HG03060 (cell line): ENCODE data around the gene NDUFAF5.
A peak's percentile ranks its signal among the peaks of the same experiment; 100 is the strongest.

ENCODE experiments used
- ATAC-seq: cut with Tn5 transposase; IDR thresholded peaks from one replicate; pipeline ENCODE4 v1.9.1; 2021; ENCODE audit warnings: low read depth, moderate number of reproducible peaks; ENCODE audit not compliant: unreplicated experiment

Gene NDUFAF5

DNA sequence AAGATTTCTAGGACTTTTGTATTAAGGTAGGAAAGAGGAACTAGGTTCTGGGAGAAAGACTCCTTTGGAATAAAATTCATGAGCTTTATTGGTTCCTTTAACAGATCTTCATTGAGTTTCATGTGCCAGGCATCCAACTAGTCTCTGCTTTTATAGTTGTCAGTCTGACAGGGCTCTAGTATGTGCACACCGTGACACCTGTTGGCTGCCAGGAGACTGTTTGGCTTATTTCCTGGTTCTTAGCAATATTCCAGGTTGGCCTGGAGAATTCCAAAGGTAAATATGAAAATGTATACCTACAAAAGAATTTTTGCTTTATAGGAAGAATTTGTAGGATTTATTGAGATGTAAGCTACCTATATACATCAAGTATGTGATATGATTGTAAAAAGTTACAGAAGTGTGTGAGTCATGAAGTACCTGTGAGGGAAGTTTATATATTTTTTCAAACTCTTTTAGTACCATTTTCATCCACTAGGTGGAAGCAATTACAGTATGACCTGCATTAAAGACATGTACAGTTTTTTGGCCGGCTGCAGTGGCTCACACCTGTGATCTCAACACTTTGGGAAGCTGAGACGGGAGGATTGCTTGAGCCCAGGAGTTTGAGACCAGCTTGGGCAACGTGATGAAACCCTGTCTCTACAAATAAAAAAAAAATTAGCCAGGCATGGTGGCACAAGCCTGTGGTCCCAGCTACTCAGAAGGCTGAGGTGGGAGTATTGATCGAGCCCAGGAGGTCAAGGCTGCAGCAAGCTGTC lies 35.2 kb downstream of the NDUFAF5 start:
- peak; percentile 70 for ATAC-seq

- no peak for ATAC-seq
Observed at GRCh38 chr20:13821876-13822275, 37.0 kb downstream of the NDUFAF5 start.

- no peak for ATAC-seq
Observed at GRCh38 chr20:13822459-13822858, 37.6 kb downstream of the NDUFAF5 start.

DNA sequence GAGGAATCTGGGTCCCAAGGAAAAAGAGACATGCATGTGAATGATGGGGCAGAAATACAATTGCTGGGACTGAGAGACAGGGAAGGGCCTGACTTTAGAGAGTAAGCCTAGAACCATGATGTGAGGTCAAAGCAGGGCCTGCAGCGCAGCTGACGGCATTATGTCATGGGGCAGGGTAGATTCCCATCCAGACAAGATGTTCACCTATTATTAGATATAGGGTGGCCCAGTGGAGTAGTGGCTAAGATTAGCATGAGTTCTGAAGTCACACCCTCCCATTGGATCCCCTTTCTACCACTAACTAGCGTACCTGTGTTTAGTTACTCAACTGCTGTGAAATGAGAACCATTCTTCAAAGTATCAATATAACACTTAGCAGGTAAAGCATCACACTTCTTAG lies 39.6 kb downstream of the NDUFAF5 start:
- no peak for ATAC-seq

DNA sequence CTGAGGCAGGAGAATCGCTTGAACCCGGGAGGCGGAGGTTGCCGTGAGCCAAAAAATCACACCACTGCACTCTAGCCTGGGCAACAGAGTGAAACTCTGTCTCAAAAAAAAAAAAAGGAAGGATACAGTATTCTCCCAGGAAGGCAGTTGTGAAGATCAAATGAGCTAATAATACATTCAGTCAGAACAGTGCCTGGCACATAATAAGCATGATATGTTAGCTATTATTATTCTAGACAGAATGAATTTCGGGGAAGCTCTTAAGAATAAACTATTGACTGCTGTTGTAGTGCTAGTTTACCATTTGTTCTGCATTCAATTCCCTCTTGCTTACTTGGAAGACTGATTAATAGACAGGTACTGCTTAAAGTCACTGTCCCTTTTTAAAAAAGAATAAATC lies 40.6 kb downstream of the NDUFAF5 start:
- ATAC-seq = no peak

- no peak for ATAC-seq
Observed at GRCh38 chr20:13831476-13831875, 46.6 kb downstream of the NDUFAF5 start.

GRCh38 chr20:13838664-13839063 lies 53.8 kb downstream of the NDUFAF5 start:
- no peak for ATAC-seq

DNA sequence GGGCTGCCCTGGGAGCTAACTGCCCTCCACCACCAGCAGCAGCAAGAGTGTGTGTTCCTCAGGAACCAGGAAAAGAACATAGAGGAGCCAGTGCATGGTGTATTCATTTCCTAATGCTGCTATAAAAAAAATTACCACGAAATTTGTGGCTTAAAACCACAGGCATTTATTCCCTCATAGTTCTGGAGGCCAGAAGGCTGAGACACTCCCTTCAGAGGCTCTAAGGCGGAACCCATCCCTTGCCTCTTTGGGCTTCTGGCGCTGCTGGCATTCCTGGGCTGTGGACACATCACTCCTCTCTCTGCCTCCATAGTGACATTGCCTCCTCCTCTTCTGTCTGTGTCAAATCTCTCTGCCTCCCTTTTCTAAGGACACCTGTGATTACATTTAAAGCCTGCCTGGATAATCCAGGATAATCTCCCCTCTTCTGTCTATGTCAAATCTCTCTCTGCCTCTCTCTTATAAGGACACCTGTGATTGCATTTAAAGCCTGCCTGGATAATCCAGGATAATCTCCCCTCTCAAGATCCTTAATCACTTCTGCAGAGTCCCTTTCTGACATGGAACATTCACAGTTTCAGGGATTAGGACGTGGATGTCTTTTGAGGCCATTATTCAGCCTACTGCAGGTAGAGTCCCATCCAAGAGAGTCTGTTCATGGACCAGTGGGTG lies 54.7 kb downstream of the NDUFAF5 start:
- no peak for ATAC-seq

GRCh38 chr20:13840093-13840465 lies 55.3 kb downstream of the NDUFAF5 start:
- ATAC-seq = no peak

GRCh38 chr20:13841206-13841605 lies 56.4 kb downstream of the NDUFAF5 start:
- ATAC-seq = no peak

DNA sequence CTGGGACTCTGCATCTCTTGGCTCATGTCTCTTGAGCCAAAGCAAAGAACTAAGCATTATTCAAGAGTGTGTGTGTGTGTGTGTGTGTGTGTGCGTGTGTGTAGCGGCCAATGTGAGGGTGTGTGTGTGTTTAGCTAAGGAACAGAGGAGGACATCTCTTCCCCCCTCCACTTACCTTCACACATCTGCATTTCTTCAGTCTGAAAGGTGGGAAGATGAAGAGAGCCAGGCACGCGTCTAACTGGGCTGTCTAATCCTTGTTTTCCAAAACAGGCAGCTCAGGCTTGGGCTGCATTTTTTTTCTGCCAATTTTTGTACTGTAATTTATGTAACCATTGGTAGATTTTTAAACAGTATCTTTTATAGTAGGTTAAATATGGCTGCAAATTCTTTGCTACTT lies 59.5 kb downstream of the NDUFAF5 start:
- no peak for ATAC-seq

- no peak for ATAC-seq
Observed at GRCh38 chr20:13851279-13851678, 66.5 kb downstream of the NDUFAF5 start.

DNA sequence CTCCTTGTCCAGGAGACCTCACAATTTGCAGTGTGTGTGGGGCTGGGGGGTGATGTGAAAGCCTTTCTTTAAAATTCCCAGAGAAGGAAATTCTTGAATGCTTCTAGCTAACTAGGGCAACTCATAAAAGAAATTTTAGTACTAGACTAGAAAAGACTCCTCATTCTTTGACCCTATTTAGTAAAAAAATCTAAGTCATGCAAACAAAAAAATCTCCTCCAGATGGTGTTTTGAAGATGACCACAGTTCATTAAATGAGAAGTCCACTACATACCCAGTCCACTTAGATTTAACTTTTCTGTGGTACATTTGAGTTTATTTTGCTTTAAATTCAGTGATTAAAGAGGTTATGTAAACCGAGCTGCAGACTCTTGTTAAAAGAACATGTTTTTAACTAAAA lies 67.5 kb downstream of the NDUFAF5 start:
- no peak for ATAC-seq

DNA sequence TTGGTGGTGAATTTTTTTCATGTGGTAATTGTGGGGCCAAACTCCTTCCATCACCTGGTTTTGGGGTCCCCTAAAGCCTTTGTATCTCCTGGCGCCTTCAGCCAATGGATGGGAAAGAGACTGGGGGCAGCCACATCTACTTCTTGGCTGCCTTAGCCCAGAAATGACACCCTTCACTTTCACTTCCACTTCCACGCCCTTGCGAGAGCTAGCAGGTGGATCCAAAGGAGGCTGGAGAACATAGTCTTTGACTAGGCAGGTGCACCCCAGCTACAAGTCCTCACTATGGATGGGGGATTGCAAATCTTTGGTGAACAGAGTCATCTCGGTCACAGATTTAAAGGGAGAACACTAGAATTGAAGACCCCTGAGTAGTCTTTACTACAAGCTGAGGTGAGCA lies 70.8 kb downstream of the NDUFAF5 start:
- no peak for ATAC-seq

DNA sequence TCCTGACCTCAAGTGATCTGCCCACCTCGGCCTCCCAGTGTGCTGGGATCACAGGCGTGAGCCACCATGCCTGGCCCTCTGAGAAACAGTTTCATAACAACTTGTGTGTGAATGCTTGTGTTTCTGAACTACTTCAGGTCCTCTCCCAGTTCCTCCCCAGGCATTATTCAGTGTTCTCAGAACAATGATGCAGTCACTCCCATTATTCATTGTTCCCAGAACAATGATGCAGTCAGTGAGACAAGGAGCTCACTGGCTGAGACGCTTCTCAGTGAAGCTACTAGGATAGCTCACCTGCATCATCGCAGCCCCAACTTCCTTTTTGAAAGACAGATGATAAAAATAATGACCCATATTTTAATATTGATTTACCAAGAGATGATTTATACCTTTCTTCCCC lies 71.5 kb downstream of the NDUFAF5 start:
- no peak for ATAC-seq

GRCh38 chr20:13857304-13857703 lies 72.5 kb downstream of the NDUFAF5 start:
- no peak for ATAC-seq

DNA sequence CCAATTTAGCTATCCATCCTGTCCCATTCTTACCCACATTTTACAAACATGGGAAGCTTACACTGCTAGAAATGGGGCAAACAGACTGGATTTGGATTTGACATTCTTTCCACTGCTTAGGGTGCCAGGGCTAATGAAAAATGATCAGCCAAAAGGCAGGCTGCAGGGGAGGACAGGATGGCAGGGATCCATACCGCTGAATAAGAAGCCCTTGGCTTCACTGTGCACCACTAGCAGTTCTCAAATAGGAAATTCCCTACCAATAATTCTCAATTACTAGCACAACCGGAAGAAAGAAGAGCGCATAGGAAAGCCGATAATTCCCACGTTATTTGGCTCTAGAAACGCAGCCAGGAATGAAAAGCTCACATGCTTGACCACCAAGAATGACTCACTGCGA lies 73.1 kb downstream of the NDUFAF5 start:
- no peak for ATAC-seq

GRCh38 chr20:13858439-13858838 lies 73.6 kb downstream of the NDUFAF5 start:
- no peak for ATAC-seq

DNA sequence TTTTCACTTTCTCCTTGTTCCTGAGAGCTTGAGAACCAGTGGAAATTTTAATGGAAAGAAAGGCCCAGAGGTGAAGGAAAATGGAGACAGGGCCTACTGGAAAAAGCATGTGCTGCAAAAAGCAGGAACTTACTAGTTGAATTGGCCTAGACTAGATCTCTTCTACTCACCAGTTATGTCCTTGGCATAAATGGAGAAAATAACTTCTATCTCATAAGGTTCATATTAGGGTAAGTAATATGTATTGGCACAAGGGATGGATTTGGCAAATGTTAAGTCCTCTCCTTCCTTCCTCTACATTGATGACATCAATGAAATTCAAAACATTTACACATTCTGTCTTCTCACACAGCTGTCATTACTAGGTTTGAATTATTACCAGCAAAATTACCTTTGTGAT lies 74.0 kb downstream of the NDUFAF5 start:
- ATAC-seq = no peak

DNA sequence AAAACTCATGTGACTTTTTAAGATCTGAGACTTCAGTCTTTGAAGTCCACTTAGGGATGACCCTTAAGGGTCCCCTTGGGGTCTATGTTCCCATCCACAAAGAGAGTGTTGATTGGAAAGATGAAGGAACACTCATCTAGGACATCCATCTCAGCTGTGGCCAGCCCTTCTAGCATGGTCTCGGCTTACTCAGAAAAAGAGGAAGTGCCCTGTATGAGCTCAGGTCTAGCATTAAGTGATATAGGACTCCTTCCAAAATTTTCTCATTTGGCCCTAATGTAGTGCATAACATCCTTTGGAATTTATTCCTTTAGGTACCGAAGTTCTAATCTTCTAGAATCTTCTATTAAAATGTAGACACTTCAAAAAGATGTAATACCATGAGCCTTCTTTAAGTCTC lies 77.4 kb downstream of the NDUFAF5 start:
- ATAC-seq = no peak

DNA sequence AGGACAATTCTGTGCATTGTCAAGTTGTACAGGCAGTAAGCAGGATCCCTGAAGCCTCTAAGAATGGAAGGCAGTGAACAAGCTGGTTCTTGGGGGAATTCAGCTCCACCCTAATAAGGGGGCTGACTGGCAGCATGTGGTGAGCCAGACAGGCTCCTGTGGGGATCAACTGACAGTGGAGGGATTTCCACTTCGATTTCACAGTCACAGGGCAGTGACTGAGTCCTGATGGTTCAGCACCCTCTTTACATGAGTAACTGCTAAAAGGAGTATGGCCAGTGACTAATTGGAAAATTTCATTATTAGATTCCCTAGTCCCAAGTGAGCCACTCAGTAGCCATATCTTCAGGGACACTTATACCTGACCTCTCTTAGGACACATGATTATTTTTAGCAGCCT lies 78.4 kb downstream of the NDUFAF5 start:
- ATAC-seq = no peak

DNA sequence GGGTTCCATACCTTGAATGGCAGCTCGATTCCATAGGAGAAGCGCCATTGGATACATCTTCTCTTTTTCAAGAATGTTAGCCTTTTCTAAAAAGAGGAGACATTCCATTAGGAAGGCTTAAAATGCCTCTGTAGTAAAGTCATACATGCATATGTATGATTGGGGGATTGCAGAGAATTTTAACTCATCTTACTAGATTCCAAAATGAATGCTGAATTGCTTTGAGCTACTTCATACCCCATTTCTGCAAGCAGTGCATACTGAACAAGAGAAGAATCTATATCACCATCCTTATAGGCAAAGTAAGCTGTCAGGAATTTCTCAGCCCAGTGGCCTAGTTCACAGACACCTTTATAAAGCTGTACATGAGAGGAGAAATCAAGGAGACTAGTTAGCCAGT lies 80.3 kb downstream of the NDUFAF5 start:
- ATAC-seq = no peak
